ENCODE results near the gene VEGFA. TPM values are rescaled to one million over a fixed set of nuclear protein-coding genes. Genes with fewer than 3 reads are reported as not detected.

Gene VEGFA
- polyA plus RNA-seq, 2 of the 4 experiments (the other 2 are of a cell fraction), result 35.8 to 83.7 TPM

GRCh38 chr6:43781941-43782704 lies 12.1 kb downstream of the VEGFA start:
- FAIRE-seq (no peak), ATAC-seq (no peak), DNase-seq (ENCODE audit: low read depth in 1 of 2, low spot score in 1 of 2) (no peak)
- H3K9me3 ChIP-seq, result no peaks in the 10 kb centered on the region
- H3K27ac ChIP-seq, result no peak overlapping the region
- TF ChIP-seq ATOH8 (CRISPR knock-in tag; IDR thresholded peaks at IDR 0.05; ENCODE audit: low read depth) (no peak), REST (IDR thresholded peaks at IDR 0.05) (no peak), MAZ (IDR thresholded peaks at IDR 0.05; ENCODE audit: borderline replicate concordance, low read depth, low read length) (no peak), RFX5 (IDR thresholded peaks at IDR 0.05) (no peak), MAX (IDR thresholded peaks at IDR 0.05) (no peak), BHLHE40 (IDR thresholded peaks at IDR 0.05; ENCODE audit: low read depth, low read length) (no peak), RARB (CRISPR knock-in tag; IDR thresholded peaks at IDR 0.05) (no peak), JUN (IDR thresholded peaks at IDR 0.05) (no peak), SMC3 (IDR thresholded peaks at IDR 0.05) (no peak), HOXB13 (CRISPR knock-in tag; IDR thresholded peaks at IDR 0.05; ENCODE audit: low read depth) (no peak), CBX8 (IDR thresholded peaks at IDR 0.05) (no peak), KDM5A (IDR thresholded peaks at IDR 0.05) (no peak), RNF2 (IDR thresholded peaks at IDR 0.05; ENCODE audit: borderline replicate concordance, low read depth) (no peak), ZSCAN20 (CRISPR knock-in tag; IDR thresholded peaks at IDR 0.05) (no peak), KDM1A (IDR thresholded peaks at IDR 0.05; ENCODE audit: low read depth) (no peak), E2F6 (IDR thresholded peaks at IDR 0.05; ENCODE audit: borderline replicate concordance, low read depth) (no peak), SREBF2 (IDR thresholded peaks at IDR 0.05) (no peak), JUNB (IDR thresholded peaks at IDR 0.05) (no peak)
- WGBS (ENCODE audit: missing lambda C conversion rate), result 94% methylated on average over 15 of the region's 20 CpGs
- CTCF ChIA-PET, result interaction anchor here (1.0 to 2.1 kb wide), 3 partner anchors 9 to 292 kb away, joined by 3 to 7 read pairs (median 6); no protein-coding TSS in a partner anchor
- H3K4me2 ChIP-seq, result no peak overlapping the region
- POLR2A ChIA-PET, result no interaction called here
- H3K4me3 ChIP-seq, result no peak overlapping the region
- no peaks in the 10 kb centered on the region for H3K4me1 ChIP-seq

- TF ChIP-seq CBX8 (IDR thresholded peaks at IDR 0.05) (no peak), KDM1A (IDR thresholded peaks at IDR 0.05; ENCODE audit: low read depth) (no peak), SREBF2 (IDR thresholded peaks at IDR 0.05) (no peak), NR3C1 (IDR thresholded peaks at IDR 0.05) (no peak), KDM5A (IDR thresholded peaks at IDR 0.05) (no peak), EHF (CRISPR knock-in tag; IDR thresholded peaks at IDR 0.05) (no peak), CBX2 (IDR thresholded peaks at IDR 0.05; ENCODE audit: borderline replicate concordance, low read depth) (no peak), PBX3 (IDR thresholded peaks at IDR 0.05) (no peak), E2F6 (IDR thresholded peaks at IDR 0.05; ENCODE audit: borderline replicate concordance, low read depth) (no peak), NPAS2 (CRISPR knock-in tag; IDR thresholded peaks at IDR 0.05; ENCODE audit: borderline replicate concordance) (no peak), JUNB (IDR thresholded peaks at IDR 0.05) (no peak), ZSCAN20 (CRISPR knock-in tag; IDR thresholded peaks at IDR 0.05) (no peak), MAX (IDR thresholded peaks at IDR 0.05) (no peak)
- FAIRE-seq (no peak), DNase-seq (ENCODE audit: low read depth in 1 of 2, low spot score in 1 of 2) (no peak), ATAC-seq (no peak)
- ChIA-PET POLR2A (no interaction called here), CTCF (interaction anchor here (2.0 to 2.1 kb wide), 2 partner anchors 10 to 292 kb away, joined by 6 to 7 read pairs; no protein-coding TSS in a partner anchor)
- H3K9me3 ChIP-seq, result no peaks in the 10 kb centered on the region
- no peak overlapping the region for H3K4me2 ChIP-seq
- no peak overlapping the region for H3K27ac ChIP-seq
- no peaks in the 10 kb centered on the region for H3K4me1 ChIP-seq
- 86% methylated on average over 9 of the region's 11 CpGs for WGBS (ENCODE audit: missing lambda C conversion rate)
- no peak overlapping the region for H3K4me3 ChIP-seq
These were observed 12.9 kb downstream of the VEGFA start for GRCh38 chr6:43782764-43783513.

Data from A549 (cell line).